ENCODE results near the gene PAPPA2. TPM values are rescaled to one million over a fixed set of nuclear protein-coding genes. Genes with fewer than 3 reads are reported as not detected.

PAPPA2 gene
- total and polyA plus RNA-seq, 2 of the 8 experiments (the other 6 are each of a cell fraction or from before 2014, with no cell fraction given), result 0.08 to 0.88 TPM

- CTCF ChIA-PET (ENCODE audit: partially characterized antibody), result interaction anchor here (0.6 to 1.1 kb wide), 3 partner anchors 24 to 175 kb away, joined by 3 read pairs; no protein-coding TSS in a partner anchor
- TF ChIP-seq TAF7 (optimal IDR thresholded peaks at IDR 0.05; ENCODE audit: borderline replicate concordance, low read depth, low read length) (no peak), YY1 (IDR thresholded peaks at IDR 0.05; ENCODE audit: low read depth, low read length) (no peak), BCL11A (IDR thresholded peaks at IDR 0.05; ENCODE audit: low read depth in 2 of 2, low read length in 2 of 2) (no peak), GABPA (IDR thresholded peaks at IDR 0.05; ENCODE audit: borderline replicate concordance, insufficient read depth, low read length) (no peak), KDM4A (IDR thresholded peaks at IDR 0.05; ENCODE audit: low read depth, low read length, severe bottlenecking) (no peak), JUN (IDR thresholded peaks at IDR 0.05; ENCODE audit: low read depth, low read length) (no peak), RAD21 (IDR thresholded peaks at IDR 0.05 in 1 of 2, conservative IDR thresholded peaks at IDR 0.05 in 1 of 2; ENCODE audit: low read depth in 2 of 2, low read length in 2 of 2) (no peak), TBP (IDR thresholded peaks at IDR 0.05; ENCODE audit: low read depth, low read length) (no peak), RNF2 (IDR thresholded peaks at IDR 0.05; ENCODE audit: borderline replicate concordance, low read depth, low read length, missing control alignments, poor library complexity, severe bottlenecking) (no peak), CBX5 (IDR thresholded peaks at IDR 0.05; ENCODE audit: low read depth, low read length) (no peak), CTCF (IDR thresholded peaks at IDR 0.05; ENCODE audit: control extremely low read depth in 1 of 3, insufficient read depth in 1 of 3, low read depth in 1 of 3, low read length in 3 of 3) (no peak), MAFK (IDR thresholded peaks at IDR 0.05; ENCODE audit: low read depth, low read length) (no peak)
These were observed 273.0 kb downstream of the PAPPA2 start for GRCh38 chr1:176736015-176736414.

More at GRCh38 chr1:176736015-176736414, 273.0 kb downstream of the PAPPA2 start:
- Histone ChIP-seq H3K14ac (ENCODE audit: insufficient read length) (no peak overlapping the region), H3K23ac (ENCODE audit: insufficient read length) (no peak overlapping the region), H3K56ac (replicated peaks; ENCODE audit: insufficient read length, low read depth, low read length) (no peak overlapping the region), H2BK120ac (replicated peaks; ENCODE audit: low read depth, low read length) (no peak overlapping the region), H2BK15ac (ENCODE audit: low read length) (no peak overlapping the region), H4K20me1 (replicated peaks in 1 of 2; ENCODE audit: control insufficient read depth in 1 of 2, insufficient read depth in 2 of 2, low read length in 2 of 2) (no peaks in the 10 kb centered on the region), H3K18ac (ENCODE audit: extremely low read depth, low read length) (no peak overlapping the region), H2BK5ac (ENCODE audit: low read depth, low read length) (no peak overlapping the region), H4K8ac (ENCODE audit: extremely low read depth, insufficient read depth, low read length) (no peak overlapping the region), H4K91ac (replicated peaks; ENCODE audit: insufficient read length, low read length) (no peak overlapping the region), H3K79me1 (ENCODE audit: low read depth, low read length) (no peaks in the 10 kb centered on the region), H3K4me2 (ENCODE audit: insufficient read depth in 1 of 2, low read depth in 2 of 2, low read length in 2 of 2) (no peak overlapping the region), H2BK12ac (ENCODE audit: low read depth, low read length) (no peak overlapping the region), H3K4me1 (replicated peaks in 1 of 4; ENCODE audit: control insufficient read depth in 3 of 4, insufficient read depth in 4 of 4, low read length in 3 of 4) (no peaks in the 10 kb centered on the region), H3K4ac (replicated peaks; ENCODE audit: insufficient read length, low read depth, low read length) (no peak overlapping the region), H2BK20ac (ENCODE audit: low read length) (no peak overlapping the region), H2AFZ (ENCODE audit: low read length) (no peak overlapping the region), H3K9ac (replicated peaks in 1 of 4; ENCODE audit: extremely low read depth in 1 of 4, low read depth in 3 of 4, low read length in 3 of 4) (no peak overlapping the region), H3K27me3 (replicated peaks in 1 of 4; ENCODE audit: control insufficient read depth in 3 of 4, extremely low read depth in 1 of 4, insufficient read depth in 3 of 4, low read length in 3 of 4) (no peaks in the 10 kb centered on the region), H4K5ac (ENCODE audit: insufficient read length, low read depth, low read length) (no peak overlapping the region), H3K79me2 (ENCODE audit: control insufficient read depth in 1 of 2, insufficient read depth in 2 of 2, low read length in 2 of 2) (no peaks in the 10 kb centered on the region), H2AK5ac (ENCODE audit: low read depth, low read length) (no peak overlapping the region), H3K36me3 (ENCODE audit: control insufficient read depth in 2 of 4, insufficient read depth in 4 of 4, low read length in 3 of 4) (no peaks in the 10 kb centered on the region), H3K4me3 (ENCODE audit: extremely low read depth in 1 of 4, insufficient read depth in 2 of 4, low read depth in 3 of 4, low read length in 4 of 4) (no peak overlapping the region), H3K9me3 (ENCODE audit: insufficient read depth in 2 of 2, low read depth in 1 of 2, low read length in 1 of 2) (no peaks in the 10 kb centered on the region), H3K23me2 (ENCODE audit: low read depth, low read length) (no peaks in the 10 kb centered on the region), H3K27ac (ENCODE audit: low read depth, low read length) (no peak overlapping the region)
- POLR2A ChIA-PET (ENCODE audit: partially characterized antibody), result no interaction called here
- DNase-seq (ENCODE audit: low read depth in 1 of 2, low spot score in 2 of 2) (no peak), FAIRE-seq (no peak)
